Activated naive CD4-positive, alpha-beta T cell treated with anti-CD3 and anti-CD28 coated beads, Interleukin-2, amount 50 U/mL, for 24 hours (primary cell): ENCODE data around the gene TPM4.
"Not testable (repeated sequence)": the region's sequence is repeated elsewhere in the genome, so short reads cannot be mapped to it uniquely, and the experiment has no call there.

Experiments
- H3K27ac Mint-ChIP-seq: one replicate; pipeline ENCODE4 v1.8.0; 2021; ENCODE audit warnings: mild to moderate bottlenecking, mixed read lengths
- H3K27me3 Mint-ChIP-seq: one replicate; pipeline ENCODE4 v1.8.0; 2021; ENCODE audit warnings: mixed read lengths
- H3K36me3 Mint-ChIP-seq: one replicate; pipeline ENCODE4 v1.8.0; 2021; ENCODE audit warnings: mixed read lengths
- H3K4me1 Mint-ChIP-seq: one replicate; pipeline ENCODE4 v1.8.0; 2021; ENCODE audit warnings: mixed read lengths
- H3K4me3 Mint-ChIP-seq: one replicate; pipeline ENCODE4 v1.8.0; 2021; ENCODE audit warnings: mild to moderate bottlenecking, mixed read lengths
- H3K9me3 Mint-ChIP-seq: one replicate; pipeline ENCODE4 v1.8.0; 2021; ENCODE audit warnings: mixed read lengths

The TPM4 gene

DNA sequence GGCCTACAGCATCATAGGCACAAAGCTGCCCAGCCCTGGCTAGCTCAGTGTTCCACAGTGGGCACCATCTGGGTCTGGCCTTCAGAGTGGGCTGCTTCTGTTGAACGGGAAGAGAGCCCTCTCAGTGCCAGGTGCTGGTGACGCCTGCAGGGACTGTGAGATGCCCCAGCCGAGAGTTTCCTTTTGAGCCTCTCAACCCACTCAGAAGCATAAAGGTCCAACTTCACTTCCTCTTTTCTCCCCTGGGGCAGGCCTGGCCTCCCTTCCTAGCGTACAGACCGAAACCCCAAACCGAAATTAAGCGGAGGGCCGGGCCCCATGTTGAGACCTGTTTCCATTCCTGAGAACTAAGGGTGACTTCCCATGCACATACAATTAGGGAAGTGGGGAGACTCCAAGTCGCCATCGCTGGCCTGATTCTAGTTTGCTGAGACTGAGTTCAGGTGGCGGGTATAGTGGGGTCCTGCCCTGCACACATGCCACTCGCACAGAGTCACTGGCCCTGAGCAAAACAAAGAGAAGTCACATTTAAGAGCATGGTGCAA, 42.3 kb downstream of the TPM4 start:
- no peaks in the 10 kb centered on the region for H3K9me3 Mint-ChIP-seq
- H3K4me1 Mint-ChIP-seq = peaks cover 26% of the 10 kb centered on the region
- no peaks in the 10 kb centered on the region for H3K27me3 Mint-ChIP-seq
- H3K27ac Mint-ChIP-seq = peak overlapping the region; percentile 41
- peaks cover 3% of the 10 kb centered on the region for H3K36me3 Mint-ChIP-seq
- no peak overlapping the region for H3K4me3 Mint-ChIP-seq

DNA sequence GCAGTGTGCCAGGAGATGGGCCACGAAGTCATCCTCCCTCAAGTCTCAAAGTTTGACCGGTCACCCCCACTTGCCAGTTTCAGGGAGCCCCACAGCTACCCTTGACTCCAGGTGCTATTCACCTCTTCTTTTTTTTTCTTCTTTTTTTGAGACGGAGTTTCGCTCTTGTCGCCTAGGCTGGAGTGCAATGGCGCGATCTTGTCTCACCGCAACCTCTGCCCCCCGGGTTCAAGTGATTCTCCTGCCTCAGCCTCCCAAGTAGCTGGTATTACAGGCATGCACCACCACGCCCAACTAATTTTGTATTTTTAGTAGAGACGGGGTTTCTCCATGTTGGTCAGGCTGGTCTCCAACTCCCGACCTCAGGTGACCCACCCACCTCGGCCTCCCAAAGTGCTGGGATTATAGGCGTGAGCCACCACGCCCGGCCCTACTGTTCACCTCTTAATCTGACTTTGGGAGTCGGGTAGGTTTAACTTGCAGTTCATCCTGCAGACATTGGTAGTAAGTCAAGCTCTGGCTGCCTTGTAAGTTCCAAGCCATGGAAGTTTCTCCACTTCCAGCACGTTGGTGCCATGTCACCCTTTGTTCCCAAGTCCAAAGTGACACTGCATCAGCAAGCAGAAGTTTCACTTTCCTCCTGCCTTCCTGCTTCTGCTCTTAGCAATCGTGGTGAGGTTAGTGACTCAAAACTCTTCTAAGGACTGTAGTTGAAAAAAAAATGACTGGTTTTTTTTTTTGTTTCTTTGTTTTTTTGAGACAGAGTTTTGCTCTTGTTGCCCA, 43.0 kb downstream of the TPM4 start:
- H3K27me3 Mint-ChIP-seq, H3K9me3 Mint-ChIP-seq, H3K36me3 Mint-ChIP-seq, H3K4me3 Mint-ChIP-seq: not testable (repeated sequence)
- Mint-ChIP-seq H3K27ac (peak overlapping the region; percentile 68), H3K4me1 (peaks cover 21% of the 10 kb centered on the region)

DNA sequence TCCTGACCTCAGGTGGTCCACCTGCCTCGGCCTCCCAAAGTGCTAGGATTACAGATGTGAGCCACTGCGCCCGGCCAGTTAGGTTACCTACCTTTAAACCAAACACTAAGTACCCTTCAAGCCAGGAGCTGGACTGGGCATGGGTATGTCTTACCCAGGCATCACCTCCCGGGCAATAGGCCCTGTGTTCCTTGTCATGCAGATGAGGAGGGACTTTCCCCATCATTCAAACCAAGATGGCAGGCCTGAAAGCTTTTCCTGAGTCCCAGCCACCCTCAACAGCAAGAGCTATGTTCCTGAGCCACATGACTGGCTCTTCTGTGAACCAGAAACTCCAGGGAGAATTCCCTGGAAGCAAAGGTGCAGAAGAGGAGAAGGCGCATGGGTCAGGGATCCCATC, 44.8 kb downstream of the TPM4 start:
- H3K4me1 Mint-ChIP-seq = peaks cover 12% of the 10 kb centered on the region
- no peak overlapping the region for H3K27ac Mint-ChIP-seq

DNA sequence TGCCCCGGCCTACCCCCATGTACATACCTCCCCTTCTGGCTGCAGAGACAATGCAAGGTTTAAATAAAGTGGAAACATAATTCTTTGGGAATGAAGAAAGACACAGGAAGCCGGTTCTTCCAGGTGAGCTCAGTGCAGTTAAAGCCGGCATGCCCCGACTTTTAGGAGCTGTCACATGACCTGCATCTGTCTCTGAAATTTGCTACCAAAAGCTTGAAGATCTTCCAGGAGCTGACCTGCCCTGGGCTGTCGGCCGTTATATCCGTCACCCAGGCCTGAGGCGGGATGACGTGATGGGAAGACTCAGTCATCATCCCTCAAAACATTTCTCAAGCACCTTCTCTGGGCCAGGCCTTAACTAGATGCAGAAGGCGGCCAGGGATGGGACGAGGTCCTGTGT, 45.7 kb downstream of the TPM4 start:
- H3K27me3 Mint-ChIP-seq = no peaks in the 10 kb centered on the region
- H3K27ac Mint-ChIP-seq = no peak overlapping the region
- H3K4me1 Mint-ChIP-seq = peaks cover 10% of the 10 kb centered on the region
- H3K36me3 Mint-ChIP-seq = peaks cover 2% of the 10 kb centered on the region
- no peak overlapping the region for H3K4me3 Mint-ChIP-seq
- H3K9me3 Mint-ChIP-seq = no peaks in the 10 kb centered on the region

More for the DNA sequence above, 44.8 kb downstream of the TPM4 start:
- no peaks in the 10 kb centered on the region for H3K27me3 Mint-ChIP-seq
- H3K36me3 Mint-ChIP-seq = peaks cover 2% of the 10 kb centered on the region
- H3K9me3 Mint-ChIP-seq = no peaks in the 10 kb centered on the region
- no peak overlapping the region for H3K4me3 Mint-ChIP-seq

DNA sequence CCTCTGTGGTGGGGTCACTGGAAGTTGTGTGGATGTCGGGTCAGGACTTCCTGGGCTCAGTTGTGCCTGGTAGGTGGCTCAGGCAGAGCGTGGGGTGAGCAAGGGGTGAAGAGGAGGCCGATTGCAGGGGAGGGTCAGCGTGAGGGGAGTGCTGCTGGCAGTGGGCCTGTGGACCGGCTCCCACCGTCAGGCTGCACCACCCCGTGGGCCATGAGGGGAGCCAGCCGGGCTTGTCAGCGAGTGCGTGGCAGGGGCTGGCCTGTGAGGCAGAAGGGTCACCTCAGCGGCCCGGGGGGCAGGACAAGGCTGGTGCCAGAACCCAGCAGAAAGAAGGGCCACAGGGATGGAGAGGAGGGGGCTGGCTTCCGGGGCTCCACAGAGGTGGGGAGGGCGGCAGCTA, 48.7 kb downstream of the TPM4 start:
- H3K27ac Mint-ChIP-seq = no peak overlapping the region
- peaks cover 8% of the 10 kb centered on the region for H3K36me3 Mint-ChIP-seq
- no peaks in the 10 kb centered on the region for H3K27me3 Mint-ChIP-seq
- H3K9me3 Mint-ChIP-seq = no peaks in the 10 kb centered on the region
- no peaks in the 10 kb centered on the region for H3K4me1 Mint-ChIP-seq
- no peak overlapping the region for H3K4me3 Mint-ChIP-seq

DNA sequence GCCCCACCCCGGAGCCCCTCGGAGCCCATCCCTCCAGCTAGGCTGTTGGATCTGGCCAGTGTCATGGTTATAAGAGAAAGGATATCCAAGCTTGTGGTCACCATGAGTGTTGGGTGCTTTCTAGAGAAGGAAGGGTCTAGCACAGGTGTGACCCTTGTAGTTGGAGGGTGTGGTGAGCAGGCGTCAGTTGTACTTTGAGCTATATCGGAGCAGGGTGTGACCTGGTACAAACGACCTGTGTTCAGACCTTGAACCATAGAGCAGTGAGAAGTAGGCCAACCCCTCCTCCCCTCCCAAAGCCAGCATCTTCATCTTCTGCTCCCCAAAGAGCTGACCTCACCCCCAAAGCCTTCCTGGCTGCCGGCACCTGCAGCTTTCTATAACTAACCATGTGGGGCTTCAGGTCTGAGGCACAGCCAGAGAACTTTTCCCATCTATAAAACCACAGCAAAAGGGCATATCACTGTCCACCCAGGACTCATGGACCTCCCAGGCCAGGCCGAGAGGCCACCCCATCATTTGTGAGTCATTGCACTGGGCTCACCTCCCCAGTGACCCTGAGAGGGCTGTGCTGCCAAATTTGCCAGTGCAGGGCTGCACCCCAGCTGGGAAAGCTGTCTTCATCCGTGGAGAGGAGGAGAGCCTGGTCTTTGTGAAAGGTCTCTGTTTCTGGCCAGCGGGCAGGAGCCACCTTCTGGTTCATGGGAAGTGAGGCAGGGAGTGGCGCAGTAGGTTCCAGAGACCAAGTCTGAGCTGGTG, 49.6 kb downstream of the TPM4 start:
- H3K4me1 Mint-ChIP-seq = no peaks in the 10 kb centered on the region
- H3K27ac Mint-ChIP-seq = no peak overlapping the region
- H3K36me3 Mint-ChIP-seq = peaks cover 11% of the 10 kb centered on the region

DNA sequence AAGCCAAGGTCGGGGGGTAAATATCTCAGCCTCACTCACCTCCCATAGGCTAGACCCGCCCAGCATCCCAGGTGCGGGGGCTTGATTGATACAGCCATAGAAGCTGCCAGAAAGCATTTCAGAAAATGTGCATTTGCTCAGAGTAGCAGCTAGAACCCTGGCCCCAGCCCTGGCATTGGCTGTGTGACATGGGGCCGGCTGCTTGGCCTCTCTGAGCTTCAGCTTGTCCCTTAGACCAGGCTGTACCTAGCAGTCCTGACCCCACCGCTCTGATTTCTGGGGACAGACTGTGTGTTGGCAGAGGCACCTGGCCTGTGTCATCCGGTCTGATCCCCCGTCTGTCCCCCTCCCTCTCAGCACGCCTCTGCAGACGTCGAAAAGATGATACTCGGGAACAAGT, 50.8 kb downstream of the TPM4 start:
- no peak overlapping the region for H3K27ac Mint-ChIP-seq
- H3K9me3 Mint-ChIP-seq = no peaks in the 10 kb centered on the region
- no peak overlapping the region for H3K4me3 Mint-ChIP-seq
- H3K27me3 Mint-ChIP-seq = no peaks in the 10 kb centered on the region
- H3K36me3 Mint-ChIP-seq = peaks cover 21% of the 10 kb centered on the region
- H3K4me1 Mint-ChIP-seq = no peaks in the 10 kb centered on the region

More for the DNA sequence above, 49.6 kb downstream of the TPM4 start:
- H3K4me3 Mint-ChIP-seq = no peak overlapping the region
- H3K27me3 Mint-ChIP-seq = no peaks in the 10 kb centered on the region
- no peaks in the 10 kb centered on the region for H3K9me3 Mint-ChIP-seq

DNA sequence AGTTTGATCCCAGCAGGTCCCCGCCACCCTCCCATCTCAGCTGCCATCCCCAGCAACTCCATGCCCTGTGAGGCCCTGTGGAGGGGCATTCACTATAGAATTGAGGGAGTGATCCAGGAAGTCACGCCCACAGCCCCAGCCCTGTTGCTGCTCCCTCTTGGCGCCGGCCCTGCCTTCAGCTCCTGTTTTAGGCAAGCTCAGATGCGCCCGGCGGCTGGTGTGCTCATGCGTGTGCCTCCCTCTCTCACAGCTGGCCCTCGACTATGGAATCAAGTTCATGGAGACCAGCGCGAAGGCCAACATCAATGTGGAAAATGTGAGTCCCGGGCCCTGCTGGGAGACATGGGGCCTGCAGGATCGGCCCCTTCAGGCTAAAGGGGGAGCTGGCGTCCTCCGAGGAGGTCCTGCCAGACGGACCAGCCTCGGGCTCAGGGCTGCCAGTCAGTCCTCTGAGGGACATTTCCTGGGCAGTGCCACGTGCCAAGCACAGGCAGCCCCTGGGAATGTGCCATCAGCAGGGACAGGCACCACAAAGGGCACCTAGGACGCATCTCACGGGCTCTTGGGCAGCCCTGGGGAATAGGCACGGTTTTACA, 51.6 kb downstream of the TPM4 start:
- no peak overlapping the region for H3K27ac Mint-ChIP-seq
- H3K27me3 Mint-ChIP-seq = no peaks in the 10 kb centered on the region
- no peak overlapping the region for H3K4me3 Mint-ChIP-seq
- H3K4me1 Mint-ChIP-seq = no peaks in the 10 kb centered on the region
- H3K36me3 Mint-ChIP-seq = peaks cover 25% of the 10 kb centered on the region
- no peaks in the 10 kb centered on the region for H3K9me3 Mint-ChIP-seq

DNA sequence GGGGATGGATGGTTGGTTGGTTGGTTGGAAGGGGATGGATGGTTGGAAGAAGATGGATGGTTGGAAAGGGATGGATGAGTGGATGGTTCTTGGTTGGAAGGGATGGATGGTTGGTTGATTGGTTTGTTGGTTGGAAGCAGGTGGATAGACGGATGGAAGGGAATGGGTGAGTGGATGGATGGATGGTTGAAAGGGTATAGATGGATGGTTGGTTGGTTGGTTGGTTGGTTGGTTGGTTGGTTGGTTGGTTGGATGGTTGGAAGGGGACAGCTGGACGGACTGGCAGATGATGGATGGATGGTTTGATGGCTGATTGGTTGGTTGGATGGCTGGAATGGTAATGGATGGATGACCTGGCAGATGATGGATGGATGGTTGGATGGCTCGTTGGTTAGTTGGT, 55.4 kb downstream of the TPM4 start:
- Mint-ChIP-seq H3K27me3 (no peaks in the 10 kb centered on the region), H3K36me3 (peaks cover 34% of the 10 kb centered on the region), H3K9me3 (no peaks in the 10 kb centered on the region), H3K4me3 (no peak overlapping the region), H3K4me1 (peaks cover 4% of the 10 kb centered on the region), H3K27ac (no peak overlapping the region)

DNA sequence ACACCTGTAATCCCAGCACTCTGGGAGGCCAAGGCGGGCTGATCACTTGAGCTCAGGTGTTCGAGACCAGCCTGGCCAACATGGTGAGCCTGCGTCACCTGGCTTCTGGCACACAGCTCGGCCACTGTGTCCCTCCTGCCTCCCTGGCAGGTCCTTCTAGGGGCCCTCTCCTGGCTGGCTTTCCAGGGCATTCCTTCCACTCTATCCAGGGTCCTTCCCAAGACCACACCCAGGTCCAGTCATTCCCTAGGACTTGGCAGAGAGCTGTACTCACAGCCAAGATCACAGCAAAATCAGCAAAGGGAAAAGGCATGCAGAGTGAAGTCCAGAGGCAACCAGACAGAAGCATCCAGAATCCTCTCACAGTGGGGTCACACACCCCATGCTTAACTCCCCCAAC, 57.5 kb downstream of the TPM4 start:
- Mint-ChIP-seq H3K9me3 (no peaks in the 10 kb centered on the region), H3K27me3 (no peaks in the 10 kb centered on the region), H3K27ac (no peak overlapping the region), H3K4me1 (peaks cover 4% of the 10 kb centered on the region), H3K36me3 (peaks cover 29% of the 10 kb centered on the region), H3K4me3 (no peak overlapping the region)

DNA sequence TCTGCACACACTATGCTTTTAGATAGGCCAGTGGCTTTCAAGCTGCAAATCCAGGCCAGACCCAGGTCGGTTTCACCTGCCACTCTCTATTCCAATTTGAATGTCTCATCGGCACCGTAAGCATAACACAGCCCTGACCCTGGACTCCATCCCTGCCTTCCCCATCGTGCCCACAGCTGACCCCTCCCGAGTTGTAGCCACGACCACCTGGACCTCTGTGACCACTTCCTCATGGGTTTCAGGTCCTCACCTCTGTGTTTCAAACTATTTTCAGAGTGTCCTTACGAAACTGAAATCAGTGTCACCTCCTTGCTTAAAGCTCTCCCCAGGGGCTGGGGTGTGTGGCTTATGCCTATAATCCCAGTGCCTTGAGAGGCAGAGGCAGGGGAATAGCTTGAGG, 58.2 kb downstream of the TPM4 start:
- Mint-ChIP-seq H3K36me3 (peaks cover 28% of the 10 kb centered on the region), H3K27ac (no peak overlapping the region), H3K4me1 (peaks cover 4% of the 10 kb centered on the region), H3K27me3 (no peaks in the 10 kb centered on the region), H3K4me3 (no peak overlapping the region), H3K9me3 (no peaks in the 10 kb centered on the region)

DNA sequence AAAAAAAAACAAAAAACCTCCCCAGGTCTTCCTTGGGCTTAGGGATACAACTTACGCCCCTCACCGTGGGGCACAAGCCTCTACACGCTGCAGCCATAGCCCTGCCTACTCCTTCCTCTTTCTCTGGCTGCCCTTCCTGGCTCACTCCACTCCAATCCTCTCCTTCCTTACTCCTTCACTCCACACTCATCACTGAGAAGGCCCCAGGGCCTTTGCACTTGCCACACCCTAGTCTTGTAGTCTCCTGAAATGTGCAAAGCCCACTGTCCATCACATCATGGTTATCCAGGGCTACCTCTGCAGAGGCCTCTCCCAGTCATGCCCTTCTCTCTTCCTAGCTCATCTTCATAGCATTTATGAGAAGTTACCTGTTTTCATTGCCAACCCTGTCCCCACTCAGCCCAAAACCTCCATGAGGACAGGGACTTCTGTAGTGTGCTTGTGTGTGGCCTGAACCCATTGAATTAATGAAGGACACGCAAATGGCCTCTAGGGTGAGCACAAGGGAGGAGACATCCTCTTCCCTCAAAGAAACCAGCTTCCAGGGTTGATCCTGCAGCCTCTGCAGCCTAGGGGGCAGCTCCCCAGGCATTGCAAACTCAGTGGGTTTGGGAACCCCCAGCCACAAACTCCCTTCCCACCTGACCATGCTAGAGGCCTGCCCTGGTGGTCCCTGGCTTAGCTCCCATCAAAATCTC, 59.3 kb downstream of the TPM4 start:
- no peak overlapping the region for H3K27ac Mint-ChIP-seq
- H3K9me3 Mint-ChIP-seq = no peaks in the 10 kb centered on the region
- H3K4me3 Mint-ChIP-seq = no peak overlapping the region

DNA sequence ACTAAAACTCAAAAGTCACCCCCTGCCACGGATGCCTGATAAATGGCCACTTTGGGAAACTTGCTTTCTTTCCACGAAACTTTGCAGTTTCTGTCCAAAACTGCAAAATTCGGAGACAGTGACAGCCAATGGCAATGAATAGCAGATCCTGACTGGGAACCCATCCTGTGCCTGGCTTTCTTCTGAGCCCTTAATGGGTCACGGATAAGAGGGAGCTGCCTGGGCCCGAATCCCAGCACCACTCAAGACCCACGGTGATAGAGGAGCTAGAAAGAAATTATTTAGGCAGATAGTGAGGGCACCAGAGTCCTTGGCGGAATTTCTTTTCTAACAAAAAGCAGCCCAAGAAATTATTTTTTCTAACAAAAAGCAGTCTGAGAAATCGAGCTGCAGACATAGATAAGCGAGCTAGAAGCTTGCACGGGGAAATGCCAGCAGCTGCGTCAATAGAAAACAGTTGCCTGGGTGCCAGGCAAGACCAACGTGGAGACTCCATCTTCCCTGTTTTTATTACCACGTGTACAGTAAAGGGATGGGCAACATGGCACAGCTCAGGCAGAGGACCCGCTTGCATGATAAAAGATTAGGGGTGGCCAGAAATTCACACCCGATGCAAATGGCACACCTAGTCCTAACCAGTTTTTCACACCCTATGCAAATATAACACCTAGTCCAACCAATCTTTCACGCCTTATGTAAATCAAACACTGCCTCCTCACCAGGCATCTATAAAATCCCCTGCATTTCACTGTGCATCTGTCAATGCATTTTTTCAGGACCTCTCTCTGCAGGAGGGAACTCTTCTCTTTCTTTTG, 60.1 kb downstream of the TPM4 start:
- H3K27me3 Mint-ChIP-seq = no peaks in the 10 kb centered on the region
- H3K9me3 Mint-ChIP-seq = no peaks in the 10 kb centered on the region
- H3K36me3 Mint-ChIP-seq = peaks cover 19% of the 10 kb centered on the region
- peak overlapping the region; percentile 63 for H3K27ac Mint-ChIP-seq
- peaks cover 4% of the 10 kb centered on the region for H3K4me1 Mint-ChIP-seq
- H3K4me3 Mint-ChIP-seq = no peak overlapping the region

More for the DNA sequence above, 59.3 kb downstream of the TPM4 start:
- H3K4me1 Mint-ChIP-seq = peaks cover 4% of the 10 kb centered on the region
- no peaks in the 10 kb centered on the region for H3K27me3 Mint-ChIP-seq
- H3K36me3 Mint-ChIP-seq = peaks cover 23% of the 10 kb centered on the region

DNA sequence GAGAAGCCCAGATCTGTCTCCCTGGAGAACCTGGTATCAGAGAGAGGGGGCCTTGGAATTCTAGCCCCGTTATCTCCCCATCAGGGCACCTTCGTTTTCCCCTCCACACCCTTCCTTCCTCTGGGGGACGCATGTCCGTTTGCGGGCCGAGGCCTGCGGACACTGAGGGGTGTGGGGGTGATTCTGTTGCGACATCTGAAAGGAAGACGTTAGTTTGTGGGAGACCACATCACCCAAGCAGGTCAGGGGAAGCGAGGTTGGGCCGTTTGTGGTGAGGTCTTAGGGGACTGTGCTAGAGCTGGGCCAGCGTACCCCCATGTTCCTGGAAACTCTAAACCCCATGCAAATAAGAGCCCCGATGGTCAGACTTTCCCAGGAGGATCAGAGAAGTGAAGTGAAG, 63.5 kb downstream of the TPM4 start:
- Mint-ChIP-seq H3K4me1 (peaks cover 26% of the 10 kb centered on the region), H3K27me3 (no peaks in the 10 kb centered on the region), H3K27ac (peak overlapping the region; percentile 4), H3K4me3 (no peak overlapping the region), H3K9me3 (no peaks in the 10 kb centered on the region), H3K36me3 (peaks cover 4% of the 10 kb centered on the region)

DNA sequence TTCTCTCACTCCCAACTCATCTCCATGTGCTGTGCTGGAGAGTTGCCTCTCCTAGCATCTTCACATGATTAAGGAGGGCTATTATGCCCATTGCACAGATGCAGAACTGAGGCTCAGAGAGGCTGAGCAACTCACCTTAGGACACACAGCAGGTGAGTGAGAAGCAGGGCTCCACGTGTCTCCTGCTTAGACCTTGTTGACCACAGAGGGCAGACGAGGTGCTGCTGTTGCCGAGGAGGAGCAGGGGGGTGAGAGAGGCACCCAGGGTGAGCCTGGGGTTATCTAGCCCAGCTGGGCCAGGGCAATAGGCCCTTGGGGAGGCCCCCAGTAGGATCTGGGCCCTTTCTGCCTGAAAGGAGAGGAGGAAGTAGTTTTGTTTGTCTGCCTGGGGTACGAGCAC, 64.7 kb downstream of the TPM4 start:
- Mint-ChIP-seq H3K4me1 (peaks cover 32% of the 10 kb centered on the region), H3K9me3 (no peaks in the 10 kb centered on the region), H3K27me3 (no peaks in the 10 kb centered on the region), H3K4me3 (no peak overlapping the region), H3K27ac (no peak overlapping the region), H3K36me3 (no peaks in the 10 kb centered on the region)
